Stomach (tissue), 9 donors: ENCODE data around the gene PITPNC1. TPM values are rescaled to one million over a fixed set of nuclear protein-coding genes. Genes with fewer than 3 reads are reported as not detected.
"Not testable (repeated sequence)": the region's sequence is repeated elsewhere in the genome, so short reads cannot be mapped to it uniquely, and the experiment has no call there.

Source experiments
- DNase-seq, 2 donors: peaks; one replicate each; pipeline versions ENCODE4 v3.0.0 to v3.0.0-alpha.2; 2013 to 2019
- H3K27ac ChIP-seq, 5 donors: fragments of 200-600 bp in 4 of 5; sonication (generic) in 4 of 5; one replicate each; pipeline ENCODE4 v1.5.1; 2013 to 2019; ENCODE audit warnings: mild to moderate bottlenecking in 1 of 5, moderate library complexity in 1 of 5
- H3K27me3 ChIP-seq, 3 donors: fragments of 200-600 bp; sonication (generic); one replicate each; pipeline ENCODE4 v1.5.1; 2017 to 2019; ENCODE audit warnings: mixed run types in 1 of 3
- H3K36me3 ChIP-seq, 4 donors: fragments of 200-600 bp; sonication (generic); 1 replicate in 3 of 4; 2 replicates in 1 of 4; pipeline ENCODE4 v1.5.1; 2016 to 2019
- H3K4me1 ChIP-seq, 4 donors: fragments of 200-600 bp; sonication (generic); one replicate each; pipeline ENCODE4 v1.5.1; 2016 to 2019
- H3K4me3 ChIP-seq, 4 donors: fragments of 200-600 bp; sonication (generic) in 3 of 4; one replicate each; pipeline ENCODE4 v1.5.1; 2016 to 2019; ENCODE audit warnings: mild to moderate bottlenecking in 1 of 4
- H3K9me3 ChIP-seq, 4 donors: fragments of 200-600 bp; sonication (generic); one replicate each; pipeline ENCODE4 v1.5.1; 2016 to 2019
- CTCF ChIP-seq, 7 experiments: fragments of 450-650 bp in 4 of 7; fragments of 200-600 bp in 3 of 7; sonication (generic) in 3 of 7; IDR thresholded peaks; one replicate each; pipeline ENCODE4 v1.5.1; 2016 to 2019; ENCODE audit warnings: antibody characterized with exemption in 7 of 7, control low read depth in 2 of 7, mild to moderate bottlenecking in 1 of 7
- EP300 ChIP-seq: sonication (generic); formaldehyde crosslinking; IDR thresholded peaks from one replicate; pipeline ENCODE4 v1.6.1; 2017; ENCODE audit warnings: antibody characterized with exemption
- POLR2A ChIP-seq, 4 donors: fragments of 450-650 bp; IDR thresholded peaks; one replicate each; pipeline ENCODE4 v1.6.1; 2016; ENCODE audit warnings: antibody characterized with exemption in 4 of 4, control low read depth in 2 of 4, mild to moderate bottlenecking in 1 of 4, moderate library complexity in 1 of 4
- POLR2AphosphoS5 ChIP-seq, 3 donors: sonication (generic); formaldehyde crosslinking; IDR thresholded peaks; one replicate each; pipeline ENCODE4 v1.6.1; 2016; ENCODE audit warnings: antibody characterized with exemption in 3 of 3
- WGBS, 5 donors: extraction: QIAGEN DNeasy Blood & Tissue Kit in 3 of 5; methylation state at CpG; one replicate each; pipeline versions ENCODE4 v1.1.5 to v1.1.7; 2013 to 2018; 5-methylcytosine and 5-hydroxymethylcytosine counted together
- intact Hi-C: fragments of 100-400 bp; cut with DNase I; formaldehyde crosslinking; loops from one replicate; pipeline ENCODE4 v1.15.1; 2023; ENCODE audit warnings: low total_unique reads
- polyA plus RNA-seq, 3 donors: library from polyadenylated mRNA; stranded (reverse); fragments of 200-250 nt; gene quantifications; one replicate each; pipeline ENCODE4 v1.2.3, GENCODE V29; 2013
- total RNA-seq, 5 donors: library from RNA; depleted of rRNA; stranded (reverse); fragments of >200 nt; gene quantifications; one replicate each; pipeline versions ENCODE4 v1.1.0 to v1.2.3, GENCODE V29; 2014 to 2016
- donor health status: healthy with polysubstance abuse.
- donor health status: Bipolar disorder and iron deficiency.
- donor health status: healthy.

The PITPNC1 gene
- total and polyA plus RNA-seq, 8 donors = 2.3 to 25.3 (median 14.4) TPM

- DNase-seq = no peak
- intact Hi-C loops = no loop called here
- H3K4me3 ChIP-seq = no peak overlapping the region
- H3K27me3 ChIP-seq = no peaks in the 10 kb centered on the region
- H3K9me3 ChIP-seq = no peaks in the 10 kb centered on the region
- TF ChIP-seq CTCF (IDR thresholded peaks at IDR 0.05) (no peak), EP300 (no peak), POLR2AphosphoS5 (IDR thresholded peaks at IDR 0.05) (no peak), POLR2A (IDR thresholded peaks at IDR 0.05) (no peak)
- H3K36me3 ChIP-seq = no peaks in the 10 kb centered on the region
- H3K27ac ChIP-seq = no peak overlapping the region
- WGBS, 5 donors = 93 to 98% (median 97%) methylated on average over 4 of the region's 4 CpGs
- H3K4me1 ChIP-seq = peaks cover 0 to 8% (median 0%) of the 10 kb centered on the region in 4 donors
These were observed 248.9 kb downstream of the PITPNC1 start for GRCh38 chr17:67625971-67626370.

GRCh38 chr17:67628580-67629013 lies 251.5 kb downstream of the PITPNC1 start:
- peaks cover 0 to 17% (median 14%) of the 10 kb centered on the region in 4 donors for H3K36me3 ChIP-seq
- no peaks in the 10 kb centered on the region for H3K9me3 ChIP-seq
- peak in 1 of 2 donors; percentile 51 for DNase-seq
- 64 to 90% (median 80%) methylated on average over 7 to 8 of the region's 8 CpGs for WGBS, 5 donors
- H3K4me1 ChIP-seq = peaks cover 0 to 8% (median 0%) of the 10 kb centered on the region in 4 donors
- H3K27ac ChIP-seq = no peak overlapping the region
- intact Hi-C loops = no loop called here
- TF ChIP-seq CTCF (IDR thresholded peaks at IDR 0.05) (no peak), EP300 (no peak)
- H3K27me3 ChIP-seq = no peaks in the 10 kb centered on the region
- H3K4me3 ChIP-seq = no peak overlapping the region

- Histone ChIP-seq H3K36me3 (peaks cover 0 to 20% (median 18%) of the 10 kb centered on the region in 4 donors), H3K4me3 (no peak overlapping the region), H3K27me3 (no peaks in the 10 kb centered on the region), H3K9me3 (no peaks in the 10 kb centered on the region), H3K4me1 (peaks cover 0 to 8% (median 0%) of the 10 kb centered on the region in 4 donors), H3K27ac (peak overlapping the region in 1 of 5 donors; percentile 4)
- peak in 1 of 2 donors; percentile 49 for DNase-seq
- TF ChIP-seq POLR2A (IDR thresholded peaks at IDR 0.05) = no peak
- TF ChIP-seq CTCF (IDR thresholded peaks at IDR 0.05) = peak in 3 of 7 experiments; percentile 20 to 35 (median 29)
- intact Hi-C loops = no loop called here
- WGBS, 5 donors = 15 to 31% (median 30%) methylated on average over 4 of the region's 4 CpGs
These were observed 252.9 kb downstream of the PITPNC1 start for GRCh38 chr17:67629971-67630320.

- H3K27me3 ChIP-seq, H3K4me3 ChIP-seq, H3K27ac ChIP-seq, intact Hi-C loops, H3K4me1 ChIP-seq, DNase-seq, H3K9me3 ChIP-seq: not testable (repeated sequence)
- 95 to 100% (median 96%) methylated on average over 7 of the region's 7 CpGs for WGBS, 5 donors
- peaks cover 0 to 20% (median 18%) of the 10 kb centered on the region in 4 donors for H3K36me3 ChIP-seq
These were observed 253.8 kb downstream of the PITPNC1 start for GRCh38 chr17:67630836-67631235.

GRCh38 chr17:67632141-67632540 lies 255.1 kb downstream of the PITPNC1 start:
- H3K9me3 ChIP-seq = no peaks in the 10 kb centered on the region
- H3K27me3 ChIP-seq = no peaks in the 10 kb centered on the region
- peaks cover 0 to 20% (median 18%) of the 10 kb centered on the region in 4 donors for H3K36me3 ChIP-seq
- TF ChIP-seq CTCF (IDR thresholded peaks at IDR 0.05) (no peak), POLR2AphosphoS5 (IDR thresholded peaks at IDR 0.05) (no peak), POLR2A (IDR thresholded peaks at IDR 0.05) (no peak), EP300 (no peak)
- H3K27ac ChIP-seq = no peak overlapping the region
- DNase-seq = no peak
- H3K4me3 ChIP-seq = no peak overlapping the region
- intact Hi-C loops = no loop called here
- peaks cover 0 to 11% (median 0%) of the 10 kb centered on the region in 4 donors for H3K4me1 ChIP-seq
- 88 to 93% (median 90%) methylated on average over 8 of the region's 8 CpGs for WGBS, 5 donors
